IPS-18c (cell line): ENCODE results near the gene TATDN2.

Experiments used
- H3K4me3 ChIP-seq: 2 replicates; pipeline ENCODE4 v1.7.0; 2013; ENCODE audit warnings: low read depth, mild to moderate bottlenecking, low read length, moderate library complexity; ENCODE audit not compliant: insufficient read depth
- H3K9me3 ChIP-seq: one replicate; pipeline ENCODE4 v1.6.1; 2013; ENCODE audit warnings: mild to moderate bottlenecking, low read length, moderate library complexity; ENCODE audit not compliant: control insufficient read depth, insufficient read depth

TATDN2 gene

GRCh38 chr3:10320320-10320677 lies 72.0 kb downstream of the TATDN2 start:
- Histone ChIP-seq H3K9me3 (no peaks in the 10 kb centered on the region), H3K4me3 (peak overlapping the region; percentile 98)

DNA sequence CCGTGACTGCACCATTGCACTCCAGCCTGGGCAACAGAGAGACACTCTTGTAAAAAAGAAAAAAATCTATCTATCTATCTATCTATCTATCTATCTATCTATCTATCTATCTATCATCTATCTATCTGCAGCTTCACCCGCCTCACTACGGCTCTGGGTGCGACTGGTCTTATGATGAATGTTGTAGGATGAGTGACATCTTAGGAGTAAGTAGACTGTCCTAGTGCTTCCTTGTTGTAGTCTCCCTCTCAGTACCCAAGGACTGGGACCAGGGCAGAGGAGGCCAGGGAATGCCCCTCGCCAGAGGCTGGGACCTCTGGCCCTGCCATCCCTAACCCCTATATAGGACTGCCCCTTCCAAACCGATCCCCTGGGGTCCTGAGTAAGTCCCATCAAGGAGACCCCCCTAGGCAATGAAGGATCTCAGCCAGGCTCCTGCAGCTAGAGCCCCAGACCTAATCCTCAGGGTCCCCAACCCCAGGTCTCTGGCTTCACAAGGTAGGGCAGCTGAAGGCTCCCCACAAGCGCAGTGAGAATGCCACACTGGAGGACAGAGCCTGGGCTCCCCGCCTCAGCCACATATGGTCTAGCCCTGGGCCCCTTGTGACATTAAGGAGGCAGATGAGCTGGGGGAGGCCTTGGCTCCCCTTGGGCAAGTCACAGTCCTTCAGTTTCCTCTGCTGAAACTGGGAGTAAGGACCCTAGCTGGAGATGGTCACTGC lies 73.5 kb downstream of the TATDN2 start:
- no peaks in the 10 kb centered on the region for H3K9me3 ChIP-seq
- no peak overlapping the region for H3K4me3 ChIP-seq

DNA sequence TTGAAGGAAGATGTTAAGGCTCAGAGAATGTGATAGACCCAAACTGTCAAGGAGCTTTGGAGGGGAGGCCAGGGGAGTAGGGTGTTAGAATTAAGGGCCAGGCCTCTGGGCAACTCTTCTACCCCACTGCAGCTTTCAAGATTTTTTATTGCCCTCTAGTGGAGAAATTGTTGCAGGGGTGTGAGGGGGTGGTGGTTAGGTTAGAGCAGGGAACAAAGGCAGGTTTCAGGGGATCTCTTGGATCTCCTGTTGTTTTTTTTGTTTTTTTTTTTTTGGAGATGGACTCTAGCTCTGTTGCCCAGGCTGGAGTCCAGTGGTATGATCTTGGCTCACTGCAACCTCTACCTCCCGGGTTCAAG lies 74.1 kb downstream of the TATDN2 start:
- Histone ChIP-seq H3K4me3 (no peak overlapping the region), H3K9me3 (no peaks in the 10 kb centered on the region)

DNA sequence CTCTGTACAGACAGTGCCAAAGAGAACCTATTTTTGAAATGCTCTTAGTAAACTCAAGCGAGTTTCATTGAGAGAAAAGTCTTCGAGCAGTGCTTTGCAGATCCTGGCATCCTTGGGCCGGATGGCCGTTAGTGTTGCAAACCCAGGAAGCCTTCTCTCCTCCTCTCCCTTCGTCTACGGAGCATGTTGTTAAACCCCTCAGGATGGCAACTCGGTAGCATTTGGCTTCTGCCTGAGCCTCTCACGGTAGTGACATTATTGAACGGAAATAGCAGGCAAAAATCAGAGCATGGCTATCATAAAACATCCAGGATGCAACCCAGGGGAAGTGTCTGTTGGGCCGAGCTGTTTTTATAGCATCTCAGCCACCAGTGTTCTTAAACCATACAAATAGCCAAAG lies 79.3 kb downstream of the TATDN2 start:
- no peak overlapping the region for H3K4me3 ChIP-seq
- H3K9me3 ChIP-seq, result no peaks in the 10 kb centered on the region

GRCh38 chr3:10328460-10329071 lies 80.3 kb downstream of the TATDN2 start:
- H3K9me3 ChIP-seq, result no peaks in the 10 kb centered on the region
- no peak overlapping the region for H3K4me3 ChIP-seq

GRCh38 chr3:10329495-10330015 lies 81.3 kb downstream of the TATDN2 start:
- Histone ChIP-seq H3K4me3 (no peak overlapping the region), H3K9me3 (no peaks in the 10 kb centered on the region)

GRCh38 chr3:10330319-10330718 lies 82.1 kb downstream of the TATDN2 start:
- no peak overlapping the region for H3K4me3 ChIP-seq
- no peaks in the 10 kb centered on the region for H3K9me3 ChIP-seq
